22Rv1 (cell line): Measurements from ENCODE around the gene GRM1.

Source experiments
- CTCF ChIP-seq: fragments of 450-650 bp; IDR thresholded peaks from 2 replicates; pipeline ENCODE4 v1.5.1; 2017; ENCODE audit warnings: mild to moderate bottlenecking
- ZFX ChIP-seq: fragments of 450-650 bp; IDR thresholded peaks from 2 replicates; pipeline ENCODE4 v1.6.1; 2017; ENCODE audit warnings: antibody characterized with exemption, borderline replicate concordance

GRCh38 chr6:146347690-146348089 lies 318.8 kb downstream of the GRM1 start:
- TF ChIP-seq CTCF (no peak), ZFX (no peak)
